GM12878 (cell line): ENCODE measurements around the gene ZDHHC5. TPM values are rescaled to one million over a fixed set of nuclear protein-coding genes. Genes with fewer than 3 reads are reported as not detected.

Experiments
- ATAC-seq: fragments of 200-7000 bp; cut with Tn5 transposase; 3 replicates; pipeline ENCODE4 v1.9.1; 2020; ENCODE audit warnings: mild to moderate bottlenecking, moderate library complexity
- BruUV-seq: library from RNA; stranded (reverse); fragments of 400-500 nt; replicated peaks from 2 replicates; lab custom pipeline; 2021; lab: Mats Ljungman, UMichigan
- CTCF ChIA-PET: fragments of 300-600 bp; sonication (Branson Sonifier 250); formaldehyde crosslinking; extraction: SDS; loops from one replicate; lab custom pipeline; 2021; ENCODE audit warnings: inconsistent platforms; lab: Yijun Ruan, JAX
- POLR2A ChIA-PET: fragments of 350-600 bp; formaldehyde crosslinking; extraction: SDS; loops from one replicate; lab custom pipeline; 2021; ENCODE audit warnings: inconsistent platforms; lab: Charles Lee
- RAD21 ChIA-PET: fragments of 300-600 bp; sonication (Branson Sonifier 250); formaldehyde crosslinking; loops from one replicate; lab custom pipeline; 2023; ENCODE audit warnings: antibody characterized with exemption; ENCODE audit not compliant: unreplicated experiment; lab: Charles Lee
- SMC1A ChIA-PET: fragments of 300-600 bp; sonication (Branson Sonifier 250); formaldehyde crosslinking; loops from one replicate; lab custom pipeline; 2023; ENCODE audit not compliant: unreplicated experiment, uncharacterized antibody; lab: Charles Lee
- DNase-seq: peaks from one replicate; pipeline ENCODE4 v3.0.0-alpha.2; 2011; ENCODE audit warnings: low read depth, low spot score
- FAIRE-seq: peaks from 3 replicates; lab custom pipeline; 2011; peaks lifted over from hg19 to GRCh38; lab: Jason Lieb, UNC
- H2AFZ ChIP-seq: 2 replicates; pipeline ENCODE4 v1.6.0; 2011; ENCODE audit warnings: low read depth, low read length, control low read depth; ENCODE audit not compliant: control insufficient read depth
- H3K27ac ChIP-seq: 2 replicates; pipeline ENCODE4 v1.5.1; 2011; ENCODE audit warnings: control low read depth; ENCODE audit not compliant: control insufficient read depth, insufficient read depth
- H3K27me3 ChIP-seq, 2 experiments: replicated peaks in 1 of 2; 2 replicates each; pipeline versions ENCODE4 v1.6.0 to v1.6.1; 2011; ENCODE audit warnings: low read length in 1 of 2; ENCODE audit not compliant: control insufficient read depth in 2 of 2, insufficient read depth in 2 of 2
- H3K36me3 ChIP-seq, 2 experiments: 2 replicates each; pipeline ENCODE4 v1.5.1; 2011; ENCODE audit warnings: low read length in 1 of 2; ENCODE audit not compliant: control insufficient read depth in 2 of 2, insufficient read depth in 2 of 2
- H3K4me1 ChIP-seq: 2 replicates; pipeline ENCODE4 v1.6.1; 2011; ENCODE audit warnings: mild to moderate bottlenecking, low read length, moderate library complexity, mixed read lengths; ENCODE audit not compliant: control insufficient read depth, insufficient read depth
- H3K4me2 ChIP-seq: 2 replicates; pipeline ENCODE4 v1.6.0; 2011; ENCODE audit warnings: control low read depth; ENCODE audit not compliant: control insufficient read depth, insufficient read depth
- H3K4me3 ChIP-seq: fragments of 200-600 bp; sonication (generic); 2 replicates; pipeline ENCODE4 v1.5.1; 2016
- H3K79me2 ChIP-seq: 2 replicates; pipeline ENCODE4 v1.6.0; 2011; ENCODE audit warnings: low read length; ENCODE audit not compliant: control insufficient read depth, insufficient read depth
- H3K9ac ChIP-seq: 2 replicates; pipeline ENCODE4 v1.8.0; 2011; ENCODE audit warnings: low read length, control low read depth, mixed read lengths; ENCODE audit not compliant: control insufficient read depth, insufficient read depth
- H3K9me3 ChIP-seq: replicated peaks from 3 replicates; pipeline ENCODE4 v1.5.1; 2011; ENCODE audit warnings: mild to moderate bottlenecking, low read length; ENCODE audit not compliant: control insufficient read depth, insufficient read depth
- H4K20me1 ChIP-seq: 2 replicates; pipeline ENCODE4 v1.6.0; 2011; ENCODE audit not compliant: control insufficient read depth, insufficient read depth
- ASH2L ChIP-seq: fragments of 300-600, 200-600 bp; sonication (generic); IDR thresholded peaks from 2 replicates; pipeline ENCODE4 v1.6.1; 2017; ENCODE audit warnings: low read depth, mild to moderate bottlenecking, borderline replicate concordance
- BHLHE40 ChIP-seq, 2 experiments: fragments of 450-650 bp in 1 of 2; IDR thresholded peaks; 2 replicates each; pipeline ENCODE4 v1.6.1; 2011 to 2017; ENCODE audit warnings: low read depth in 2 of 2, borderline replicate concordance in 1 of 2, improper control_type of control experiment in 1 of 2, low read length in 1 of 2, mild to moderate bottlenecking in 1 of 2
- CREB1 ChIP-seq: IDR thresholded peaks from 2 replicates; pipeline ENCODE4 v1.6.1; 2012; ENCODE audit warnings: low read depth, mild to moderate bottlenecking, inconsistent platforms
- CREM ChIP-seq: IDR thresholded peaks from 2 replicates; pipeline ENCODE4 v1.6.1; 2014; ENCODE audit warnings: antibody characterized with exemption, low read depth
- HDGF ChIP-seq: fragments of 450-650 bp; IDR thresholded peaks from 2 replicates; pipeline ENCODE4 v1.6.1; 2016; ENCODE audit warnings: antibody characterized with exemption
- IKZF1 ChIP-seq: fragments of 450-650 bp; conservative IDR thresholded peaks from 2 replicates; pipeline ENCODE4 v1.6.1; 2017; ENCODE audit warnings: antibody characterized with exemption, mild to moderate bottlenecking
- RFX5 ChIP-seq: IDR thresholded peaks from 2 replicates; pipeline ENCODE4 v1.6.1; 2011; ENCODE audit warnings: low read depth, low read length, improper control_type of control experiment
- SMAD1 ChIP-seq: fragments of 450-650 bp; IDR thresholded peaks from 2 replicates; pipeline ENCODE4 v1.6.1; 2018; ENCODE audit warnings: mild to moderate bottlenecking, low read depth; ENCODE audit not compliant: partially characterized antibody
- TAF1 ChIP-seq: IDR thresholded peaks from 2 replicates; pipeline ENCODE4 v1.6.1; 2011; ENCODE audit warnings: mild to moderate bottlenecking, low read depth, low read length, borderline replicate concordance
- ZSCAN29 ChIP-seq: fragments of 450-650 bp; IDR thresholded peaks from 2 replicates; pipeline ENCODE4 v1.6.1; 2017; ENCODE audit warnings: mild to moderate bottlenecking, moderate library complexity
- WGBS: methylation state at CpG from one replicate; pipeline ENCODE4 v1.1.6; 2016; ENCODE audit warnings: low lambda C conversion rate; ENCODE audit not compliant: insufficient replicate concordance, insufficient coverage; ENCODE audit errors: missing lambda C conversion rate; 5-methylcytosine and 5-hydroxymethylcytosine counted together
- in situ Hi-C: fragments of 300-500 bp; cut with MboI; formaldehyde crosslinking; loops from 9 replicates; pipeline ENCODE4 v1.14.3; 2018; ENCODE audit warnings: mixed read lengths
- intact Hi-C: fragments of 100-400 bp; cut with micrococcal nuclease; formaldehyde crosslinking; loops from one replicate; pipeline ENCODE4 v1.14.2; 2022; ENCODE audit not compliant: unreplicated experiment
- polyA plus RNA-seq, 11 experiments: library from polyadenylated mRNA; depleted of rRNA in 4 of 11; unstranded in 6 of 11; stranded (reverse) in 5 of 11; fragments of >200 nt; fragmentation: Nextera tagmentation in 4 of 11; fragmentation: Illumina TruSeq in 1 of 11; extraction: Ambion mirVana in 4 of 11; extraction: Trizol in 1 of 11; gene quantifications; 1 replicate in 1 of 11; 2 replicates in 10 of 11; pipeline versions ENCODE4 v1.2.1 to v1.2.3, GENCODE V29; 2011 to 2016; ENCODE audit warnings: inconsistent platforms in 2 of 11, missing spikeins in 2 of 11, low read depth in 1 of 11
- total RNA-seq, 4 experiments: library from RNA; depleted of rRNA in 3 of 4; stranded (reverse); fragments of >200 nt in 3 of 4; fragmentation: Illumina TruSeq in 1 of 4; extraction: Trizol in 1 of 4; gene quantifications; 2 replicates each; pipeline versions ENCODE4 v1.2.1 to v1.2.3, GENCODE V29; 2013 to 2021

The ZDHHC5 gene
- total and polyA plus RNA-seq, 10 of the 15 experiments (the other 5 are each of a cell fraction or from before 2014, with no cell fraction given), result 3.9 to 61.3 (median 37.6) TPM

DNA sequence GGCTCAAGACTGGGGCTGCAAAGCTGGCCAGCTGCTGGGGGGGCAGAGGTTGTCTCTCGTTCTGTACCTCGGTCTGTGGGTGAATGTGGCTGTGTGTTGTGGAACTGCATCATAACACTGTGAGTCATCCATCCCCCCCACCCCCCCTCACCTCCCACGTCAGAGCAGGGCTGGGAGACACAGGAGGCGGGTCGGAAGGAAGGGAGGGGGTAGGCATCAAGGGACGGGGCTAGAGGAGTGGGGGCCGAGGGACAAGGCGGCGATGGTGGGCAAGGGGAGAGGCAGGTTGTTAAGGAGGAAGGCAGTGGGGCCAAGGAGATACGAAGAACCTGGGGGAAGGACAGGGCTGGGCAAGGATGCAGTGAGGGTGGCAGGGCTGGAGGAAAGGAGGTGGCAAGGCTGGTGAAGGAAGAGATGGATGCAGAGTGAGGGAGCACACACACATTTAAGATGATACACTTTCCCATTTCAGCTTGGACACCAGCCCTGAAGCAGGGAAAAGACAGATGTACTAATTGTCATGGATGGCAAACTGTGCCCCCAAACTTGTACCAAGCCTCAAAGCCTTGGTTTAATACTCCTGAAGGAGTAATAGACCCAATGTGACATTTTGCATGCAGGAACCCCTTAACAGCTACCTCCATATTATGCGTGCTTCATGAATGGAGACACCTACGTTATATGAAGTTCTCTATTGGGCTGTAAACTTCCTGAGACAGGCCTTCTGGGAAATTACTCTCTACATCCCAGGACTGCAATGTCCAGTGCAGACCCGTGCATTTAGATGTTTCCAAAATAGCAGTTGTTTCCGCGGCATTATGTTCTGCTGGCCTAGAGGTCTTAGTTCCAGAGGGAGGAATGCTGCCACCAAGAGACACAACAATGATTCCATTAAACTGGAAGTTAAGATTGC, 17.8 kb upstream of the ZDHHC5 start, which contains the start of gene YPEL4:
TSS of gene YPEL4 (minus strand) at position 87 of the 913 bp plus-strand sequence. CDS start 2,805 bp downstream, outside the sequence.
- Histone ChIP-seq H3K9me3 (no peaks in the 10 kb centered on the region), H2AFZ (no peak within 1 kb of the TSS), H4K20me1 (no peaks in the 10 kb centered on the region), H3K9ac (no peak within 1 kb of the TSS), H3K4me1 (peaks cover 12% of the 10 kb centered on the region), H3K36me3 (no peaks in the 10 kb centered on the region), H3K4me3 (peak within 1 kb of the TSS; percentile 60; the same call in 1 of the 2 replicates), H3K4me2 (peak within 1 kb of the TSS; percentile 75), H3K27me3 (peaks cover 12 to 17% of the 10 kb centered on the region in 2 experiments), H3K79me2 (no peaks in the 10 kb centered on the region), H3K27ac (no peak within 1 kb of the TSS)
- RAD21 ChIA-PET, result interaction anchor here (0.7 to 1.2 kb wide), 2 partner anchors 65 to 633 kb away, joined by 3 to 4 read pairs; no protein-coding TSS in a partner anchor
- ATAC-seq (peak; percentile 37), FAIRE-seq (no peak), DNase-seq (no peak)
- in situ Hi-C loops, result no loop called here
- intact Hi-C loops, result no loop called here
- SMC1A ChIA-PET, result no interaction called here
- peak; percentile 84 for TF ChIP-seq CREB1
- TF ChIP-seq HDGF, result peak; percentile 87
- no peak for TF ChIP-seq BHLHE40 (IDR thresholded peaks at IDR 0.05; ENCODE audit: borderline replicate concordance in 1 of 2, low read depth in 2 of 2, low read length in 1 of 2)
- no peak for TF ChIP-seq RFX5
- no peak for TF ChIP-seq TAF1
- TF ChIP-seq IKZF1, result no peak
- TF ChIP-seq ZSCAN29, result no peak
- TF ChIP-seq SMAD1, result no peak
- TF ChIP-seq ASH2L, result no peak
- TF ChIP-seq CREM, result peak; percentile 75; the same call in 1 of the 2 replicates
- CTCF ChIA-PET, result interaction anchor here (1.7 to 13.9 kb wide), 2 partner anchors 79 to 156 kb away, joined by 4 to 319 read pairs; partner anchors contain the start of gene UBE2L6
- POLR2A ChIA-PET, result interaction anchor here (0.7 kb wide), 1 partner anchor 12 kb away, joined by 3 read pairs; no protein-coding TSS in a partner anchor
- WGBS, result 51% methylated on average over 8 of the region's 15 CpGs
- no TSS peak for BruUV-seq
